Gastrocnemius medialis (tissue), 4 donors: ENCODE results near the gene WEE2. TPM values are rescaled to one million over a fixed set of nuclear protein-coding genes. Genes with fewer than 3 reads are reported as not detected.

Experiments used
- ATAC-seq, 2 donors: fragments of 150-250 bp; one replicate each; pipeline ENCODE4 v1.9.1; 2016
- DNase-seq, 2 donors: peaks; one replicate each; pipeline ENCODE4 v3.0.0-alpha.2; 2019
- H3K27ac ChIP-seq, 4 donors: fragments of 200-600 bp; sonication (generic); 1 replicate in 1 of 4; 2 replicates in 3 of 4; pipeline ENCODE4 v1.5.1; 2016 to 2018; ENCODE audit warnings: mild to moderate bottlenecking in 2 of 4, moderate library complexity in 1 of 4
- H3K27me3 ChIP-seq, 3 donors: fragments of 200-600 bp; sonication (generic) in 2 of 3; 1 replicate in 1 of 3; 2 replicates in 2 of 3; pipeline versions ENCODE4 v1.5.1 to v1.6.0; 2016 to 2019; ENCODE audit warnings: mild to moderate bottlenecking in 1 of 3, moderate library complexity in 1 of 3
- H3K36me3 ChIP-seq, 2 donors: fragments of 200-600 bp; sonication (generic) in 1 of 2; one replicate each; pipeline ENCODE4 v1.5.1; 2017 to 2018
- H3K4me1 ChIP-seq, 2 donors: fragments of 200-600 bp; sonication (generic) in 1 of 2; one replicate each; pipeline ENCODE4 v1.5.1; 2016 to 2017; ENCODE audit warnings: mild to moderate bottlenecking in 2 of 2
- H3K4me3 ChIP-seq, 4 donors: fragments of 200-600 bp; sonication (generic) in 3 of 4; 1 replicate in 1 of 4; 2 replicates in 3 of 4; pipeline ENCODE4 v1.5.1; 2016 to 2019; ENCODE audit warnings: mild to moderate bottlenecking in 2 of 4
- H3K9me3 ChIP-seq, 3 donors: fragments of 200-600 bp; sonication (generic) in 2 of 3; 1 replicate in 1 of 3; 2 replicates in 2 of 3; pipeline ENCODE4 v1.5.1; 2016 to 2019
- CTCF ChIP-seq, 5 experiments: fragments of 450-650 bp in 3 of 5; fragments of 200-600 bp in 2 of 5; sonication (generic) in 2 of 5; IDR thresholded peaks in 4 of 5; conservative IDR thresholded peaks in 1 of 5; 1 replicate in 4 of 5; 2 replicates in 1 of 5; pipeline ENCODE4 v1.5.1; 2016 to 2019; ENCODE audit warnings: antibody characterized with exemption in 5 of 5, mild to moderate bottlenecking in 3 of 5, moderate library complexity in 3 of 5
- POLR2A ChIP-seq, 2 donors: fragments of 450-650 bp; IDR thresholded peaks; one replicate each; pipeline ENCODE4 v1.6.1; 2017; ENCODE audit warnings: antibody characterized with exemption in 2 of 2, mild to moderate bottlenecking in 2 of 2, moderate library complexity in 2 of 2
- in situ Hi-C, 4 donors: fragments of 200-750 bp; cut with MboI; loops; one replicate each; pipeline versions ENCODE4 v1.15.0 to v1.8.0; 2017; ENCODE audit warnings: low sequenced_read_pairs in 4 of 4
- intact Hi-C: fragments of 100-400 bp; cut with DNase I; formaldehyde crosslinking; loops from one replicate; pipeline ENCODE4 v1.15.1; 2023; ENCODE audit warnings: low total_unique reads
- total RNA-seq, 4 donors: library from RNA; depleted of rRNA; stranded (reverse); fragments of >200 nt; gene quantifications; one replicate each; pipeline versions ENCODE4 v1.1.0 to v1.2.3, GENCODE V29; 2016

The WEE2 gene
- total RNA-seq, 4 donors from 2014 or later = not detected

DNA sequence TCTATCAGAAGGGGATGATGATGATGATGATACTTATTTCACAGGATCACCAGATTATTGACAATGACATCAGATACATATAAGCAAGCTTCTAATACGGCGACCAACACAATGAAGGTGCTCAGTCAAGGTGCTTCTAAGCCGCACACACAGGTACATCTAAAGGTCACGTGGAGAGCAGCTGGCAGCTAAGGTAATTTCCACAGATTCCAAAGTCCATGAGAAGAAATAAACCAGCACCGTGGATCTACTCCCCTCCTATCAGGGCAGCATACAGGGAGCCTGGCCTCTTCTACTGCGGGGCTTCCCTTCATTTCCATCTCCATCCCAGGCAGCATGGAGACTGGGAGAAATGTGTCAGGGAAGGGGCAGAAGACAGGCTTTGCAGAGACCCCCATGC lies 43.7 kb upstream of the WEE2 start:
- DNase-seq (no peak), ATAC-seq (no peak)
- no peaks in the 10 kb centered on the region for H3K27me3 ChIP-seq
- H3K4me3 ChIP-seq = no peak overlapping the region
- no peaks in the 10 kb centered on the region for H3K9me3 ChIP-seq
- in situ Hi-C loops = no loop called here
- intact Hi-C loops = no loop called here
- TF ChIP-seq CTCF (IDR thresholded peaks at IDR 0.05 in 4 of 5, conservative IDR thresholded peaks at IDR 0.05 in 1 of 5) = no peak
- TF ChIP-seq POLR2A (IDR thresholded peaks at IDR 0.05) = no peak
- H3K36me3 ChIP-seq = peaks cover 0 to 52% of the 10 kb centered on the region in 2 donors
- H3K4me1 ChIP-seq = no peaks in the 10 kb centered on the region
- H3K27ac ChIP-seq = no peak overlapping the region

- Histone ChIP-seq H3K27ac (no peak overlapping the region), H3K4me1 (no peaks in the 10 kb centered on the region), H3K4me3 (no peak overlapping the region), H3K27me3 (no peaks in the 10 kb centered on the region), H3K9me3 (no peaks in the 10 kb centered on the region), H3K36me3 (peaks cover 0 to 45% of the 10 kb centered on the region in 2 donors)
- ATAC-seq (no peak), DNase-seq (no peak)
- intact Hi-C loops (no loop called here), in situ Hi-C loops (no loop called here)
- TF ChIP-seq POLR2A (IDR thresholded peaks at IDR 0.05) (no peak), CTCF (IDR thresholded peaks at IDR 0.05 in 4 of 5, conservative IDR thresholded peaks at IDR 0.05 in 1 of 5) (no peak)
Measured at GRCh38 chr7:141665208-141666035, 42.7 kb upstream of the WEE2 start.

DNA sequence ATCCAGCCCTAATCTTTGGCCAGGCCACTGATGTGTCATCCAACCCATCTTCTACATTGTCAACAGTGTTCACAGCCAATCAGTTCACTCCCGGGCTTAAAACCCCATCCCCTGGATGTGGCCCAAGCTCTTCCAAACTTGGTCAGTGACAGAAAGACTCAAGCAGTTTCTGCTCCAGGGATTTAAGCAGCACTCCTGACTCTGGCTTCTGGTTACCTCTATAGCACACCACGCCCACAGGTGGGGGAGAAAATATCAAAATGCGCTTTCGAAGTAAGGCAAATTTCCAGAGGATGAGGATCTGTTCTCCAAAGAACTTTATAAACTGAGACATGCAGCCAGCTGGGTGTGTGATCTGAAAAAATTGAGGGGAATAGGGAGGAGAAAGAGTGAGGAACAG lies 42.1 kb upstream of the WEE2 start:
- no peak for DNase-seq
- TF ChIP-seq POLR2A (IDR thresholded peaks at IDR 0.05) (no peak), CTCF (IDR thresholded peaks at IDR 0.05 in 4 of 5, conservative IDR thresholded peaks at IDR 0.05 in 1 of 5) (no peak)
- no peak overlapping the region for H3K4me3 ChIP-seq
- H3K36me3 ChIP-seq = peaks cover 0 to 46% of the 10 kb centered on the region in 2 donors
- no peak overlapping the region for H3K27ac ChIP-seq
- H3K9me3 ChIP-seq = no peaks in the 10 kb centered on the region
- no peaks in the 10 kb centered on the region for H3K27me3 ChIP-seq
- no peaks in the 10 kb centered on the region for H3K4me1 ChIP-seq
- in situ Hi-C loops (no loop called here), intact Hi-C loops (no loop called here)
- no peak for ATAC-seq

GRCh38 chr7:141668853-141669252 lies 39.3 kb upstream of the WEE2 start:
- Histone ChIP-seq H3K4me3 (no peak overlapping the region), H3K4me1 (no peaks in the 10 kb centered on the region), H3K27ac (no peak overlapping the region), H3K36me3 (peaks cover 0 to 36% of the 10 kb centered on the region in 2 donors), H3K9me3 (no peaks in the 10 kb centered on the region), H3K27me3 (no peaks in the 10 kb centered on the region)
- no peak for ATAC-seq
- no peak for TF ChIP-seq CTCF (IDR thresholded peaks at IDR 0.05 in 4 of 5, conservative IDR thresholded peaks at IDR 0.05 in 1 of 5)
- no peak for TF ChIP-seq POLR2A (IDR thresholded peaks at IDR 0.05)
- in situ Hi-C loops = no loop called here
- intact Hi-C loops = no loop called here
- DNase-seq = no peak
